Brain microvascular endothelial cell (primary cell): ENCODE data around the gene TSPYL4.

ENCODE experiments used
- DNase-seq: peaks from one replicate; pipeline ENCODE4 v3.0.0-alpha.2; 2020
- H3K27ac ChIP-seq: fragments of 250-450 bp; sonication (Bioruptor Pico); 2 replicates; pipeline ENCODE4 v1.5.1; 2020; ENCODE audit warnings: mild to moderate bottlenecking, moderate library complexity
- H3K27me3 ChIP-seq: fragments of 250-450 bp; sonication (Bioruptor Pico); replicated peaks from 2 replicates; pipeline ENCODE4 v1.5.1; 2020; ENCODE audit warnings: mild to moderate bottlenecking
- H3K36me3 ChIP-seq: fragments of 250-450 bp; sonication (Bioruptor Pico); replicated peaks from 2 replicates; pipeline ENCODE4 v1.5.1; 2020; ENCODE audit warnings: mild to moderate bottlenecking
- H3K4me3 ChIP-seq: 2 replicates; pipeline ENCODE4 v1.5.1; 2011; ENCODE audit warnings: low read depth, mild to moderate bottlenecking, control low read depth, low read length, moderate library complexity
- in situ Hi-C: cut with HindIII; loops from 2 replicates; pipeline ENCODE4 v1.10.0; 2017; ENCODE audit warnings: low sequenced_read_pairs, low pct_ligation_motif_present
- TF ChIP-seq, protein P1 (sequence below): IDR thresholded peaks from 2 replicates; pipeline ENCODE4 v1.5.1; 2011; ENCODE audit warnings: low read depth, mild to moderate bottlenecking, moderate library complexity, low read length, control low read depth, inconsistent platforms; ENCODE audit errors: missing control alignments

Gene TSPYL4

DNA sequence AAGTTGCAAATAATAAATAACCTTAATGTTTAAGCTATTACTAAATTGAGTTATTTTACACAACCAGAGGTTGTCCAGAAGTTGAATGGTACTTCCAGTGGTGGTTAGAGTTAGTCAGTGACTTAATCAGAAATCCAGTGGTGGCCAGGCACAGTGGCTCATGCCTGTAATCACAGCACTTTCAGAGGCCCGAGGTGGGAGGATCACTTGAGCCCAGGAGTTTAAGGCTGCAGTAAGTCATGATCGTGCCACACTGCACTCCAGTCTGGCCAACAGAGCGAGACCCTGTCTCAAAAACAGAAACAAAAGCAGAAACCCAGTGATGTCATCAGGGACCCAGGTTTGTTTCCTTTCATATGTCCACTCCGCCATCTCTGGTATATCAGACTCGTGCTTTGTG lies 35.0 kb downstream of the TSPYL4 start:
- no peaks in the 10 kb centered on the region for H3K27me3 ChIP-seq
- H3K4me3 ChIP-seq: no peak overlapping the region
- H3K36me3 ChIP-seq: no peaks in the 10 kb centered on the region
- TF ChIP-seq, protein P1, sequence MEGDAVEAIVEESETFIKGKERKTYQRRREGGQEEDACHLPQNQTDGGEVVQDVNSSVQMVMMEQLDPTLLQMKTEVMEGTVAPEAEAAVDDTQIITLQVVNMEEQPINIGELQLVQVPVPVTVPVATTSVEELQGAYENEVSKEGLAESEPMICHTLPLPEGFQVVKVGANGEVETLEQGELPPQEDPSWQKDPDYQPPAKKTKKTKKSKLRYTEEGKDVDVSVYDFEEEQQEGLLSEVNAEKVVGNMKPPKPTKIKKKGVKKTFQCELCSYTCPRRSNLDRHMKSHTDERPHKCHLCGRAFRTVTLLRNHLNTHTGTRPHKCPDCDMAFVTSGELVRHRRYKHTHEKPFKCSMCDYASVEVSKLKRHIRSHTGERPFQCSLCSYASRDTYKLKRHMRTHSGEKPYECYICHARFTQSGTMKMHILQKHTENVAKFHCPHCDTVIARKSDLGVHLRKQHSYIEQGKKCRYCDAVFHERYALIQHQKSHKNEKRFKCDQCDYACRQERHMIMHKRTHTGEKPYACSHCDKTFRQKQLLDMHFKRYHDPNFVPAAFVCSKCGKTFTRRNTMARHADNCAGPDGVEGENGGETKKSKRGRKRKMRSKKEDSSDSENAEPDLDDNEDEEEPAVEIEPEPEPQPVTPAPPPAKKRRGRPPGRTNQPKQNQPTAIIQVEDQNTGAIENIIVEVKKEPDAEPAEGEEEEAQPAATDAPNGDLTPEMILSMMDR: no peak
- no peak for DNase-seq
- no peak overlapping the region for H3K27ac ChIP-seq
- in situ Hi-C loops: no loop called here

DNA sequence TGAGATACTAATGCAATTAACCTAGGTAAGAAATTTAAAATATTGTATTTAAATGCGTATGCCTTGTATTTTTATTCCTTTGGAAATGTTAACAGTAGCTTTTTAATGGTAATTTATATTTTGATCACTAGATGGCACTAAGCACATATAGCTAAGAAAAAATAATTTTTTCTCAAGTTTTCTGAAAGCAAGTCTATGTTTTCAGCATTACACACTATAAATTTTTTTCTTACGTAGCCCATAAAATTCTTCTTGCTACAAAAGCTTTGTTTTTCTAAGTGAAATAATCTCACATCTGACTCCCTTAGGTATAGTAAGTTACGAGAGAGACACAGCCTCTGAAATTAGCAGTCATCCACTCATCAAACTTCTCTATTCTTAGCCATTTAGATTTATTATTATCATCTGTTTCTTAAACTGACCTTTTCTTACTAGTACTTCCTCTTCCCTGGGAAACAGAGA lies 35.7 kb downstream of the TSPYL4 start:
- Histone ChIP-seq H3K36me3 (no peaks in the 10 kb centered on the region), H3K4me3 (no peak overlapping the region), H3K27me3 (no peaks in the 10 kb centered on the region), H3K27ac (no peak overlapping the region)
- TF ChIP-seq, protein P1: peak; percentile 22
- no peak for DNase-seq
- in situ Hi-C loops: no loop called here

DNA sequence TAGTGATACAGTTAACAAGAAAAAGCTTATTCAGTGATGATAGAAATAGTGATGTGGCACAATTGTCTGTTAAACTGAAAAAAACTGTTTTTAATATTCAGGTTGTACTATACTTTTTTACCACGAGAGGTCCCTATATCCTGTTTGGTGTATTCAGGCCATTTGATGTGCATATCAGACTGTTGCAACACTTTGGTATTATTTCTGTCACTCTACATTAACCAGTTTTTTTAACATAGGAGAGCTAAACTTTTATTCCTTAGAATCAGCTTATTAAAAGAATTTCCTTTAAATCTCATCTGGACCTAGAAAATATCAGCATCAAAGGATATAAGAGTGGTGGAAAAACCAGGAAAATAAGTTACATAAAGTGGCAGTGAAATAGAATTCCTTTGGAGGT lies 36.8 kb downstream of the TSPYL4 start:
- DNase-seq: no peak

DNA sequence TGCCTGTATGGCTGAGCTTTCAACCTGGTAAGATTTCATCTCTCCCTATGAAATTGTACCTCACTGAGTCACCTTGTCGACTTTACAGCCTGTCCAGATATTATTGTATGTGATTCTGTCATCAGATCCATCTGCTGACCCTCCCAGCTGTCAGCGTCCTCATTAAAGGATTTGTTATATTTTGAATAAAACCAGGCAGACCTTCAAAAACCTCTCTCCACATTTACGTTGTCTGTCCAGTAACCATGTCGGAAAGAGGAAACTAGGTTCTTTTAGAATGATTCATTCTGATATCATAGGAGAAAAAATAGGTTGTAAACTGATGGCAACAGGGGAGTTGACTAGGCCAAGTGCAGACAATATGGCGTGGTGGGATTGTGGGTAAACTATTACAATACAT lies 38.5 kb downstream of the TSPYL4 start:
- no peak for DNase-seq
- in situ Hi-C loops: no loop called here
- H3K27ac ChIP-seq: peak overlapping the region; percentile 39
- H3K4me3 ChIP-seq: no peak overlapping the region
- H3K27me3 ChIP-seq: no peaks in the 10 kb centered on the region
- TF ChIP-seq, protein P1: no peak
- no peaks in the 10 kb centered on the region for H3K36me3 ChIP-seq

More for the DNA sequence above, 36.8 kb downstream of the TSPYL4 start:
- no peak overlapping the region for H3K4me3 ChIP-seq
- TF ChIP-seq, protein P1: peak; percentile 35
- H3K27ac ChIP-seq: no peak overlapping the region
- H3K27me3 ChIP-seq: no peaks in the 10 kb centered on the region
- in situ Hi-C loops: no loop called here
- no peaks in the 10 kb centered on the region for H3K36me3 ChIP-seq

DNA sequence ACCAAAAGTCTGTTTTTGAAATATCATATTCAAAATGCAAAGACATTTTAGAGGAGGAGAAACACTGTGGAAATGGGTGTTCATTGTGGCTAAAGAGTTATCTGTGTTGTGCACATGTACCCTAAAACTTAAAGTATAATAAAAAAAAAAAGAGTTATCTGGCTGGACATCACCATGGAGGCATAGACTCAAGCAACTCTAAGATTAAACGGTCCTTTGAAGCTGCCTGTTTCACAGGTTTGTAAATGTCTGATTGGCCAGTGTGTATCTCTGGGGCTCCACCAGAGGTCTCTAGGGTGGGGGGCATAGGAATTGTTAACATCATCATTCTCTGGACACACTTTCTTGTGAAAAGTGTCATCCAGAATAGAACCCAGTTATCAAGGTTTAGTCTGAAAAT lies 39.2 kb downstream of the TSPYL4 start:
- no peak for DNase-seq

More for the DNA sequence above, 39.2 kb downstream of the TSPYL4 start:
- Histone ChIP-seq H3K36me3 (no peaks in the 10 kb centered on the region), H3K27me3 (no peaks in the 10 kb centered on the region), H3K4me3 (no peak overlapping the region), H3K27ac (no peak overlapping the region)
- in situ Hi-C loops: no loop called here
- TF ChIP-seq, protein P1: no peak
